HG03196 (cell line): ENCODE measurements around the gene FRS2.

Source experiments
- ATAC-seq: cut with Tn5 transposase; IDR thresholded peaks from one replicate; pipeline ENCODE4 v1.9.1; 2021; ENCODE audit not compliant: unreplicated experiment

The FRS2 gene

GRCh38 chr12:69497308-69498026 lies 27.3 kb downstream of the FRS2 start:
- peak; percentile 94 for ATAC-seq

- no peak for ATAC-seq
Measured at GRCh38 chr12:69500631-69501030, 30.4 kb downstream of the FRS2 start.

DNA sequence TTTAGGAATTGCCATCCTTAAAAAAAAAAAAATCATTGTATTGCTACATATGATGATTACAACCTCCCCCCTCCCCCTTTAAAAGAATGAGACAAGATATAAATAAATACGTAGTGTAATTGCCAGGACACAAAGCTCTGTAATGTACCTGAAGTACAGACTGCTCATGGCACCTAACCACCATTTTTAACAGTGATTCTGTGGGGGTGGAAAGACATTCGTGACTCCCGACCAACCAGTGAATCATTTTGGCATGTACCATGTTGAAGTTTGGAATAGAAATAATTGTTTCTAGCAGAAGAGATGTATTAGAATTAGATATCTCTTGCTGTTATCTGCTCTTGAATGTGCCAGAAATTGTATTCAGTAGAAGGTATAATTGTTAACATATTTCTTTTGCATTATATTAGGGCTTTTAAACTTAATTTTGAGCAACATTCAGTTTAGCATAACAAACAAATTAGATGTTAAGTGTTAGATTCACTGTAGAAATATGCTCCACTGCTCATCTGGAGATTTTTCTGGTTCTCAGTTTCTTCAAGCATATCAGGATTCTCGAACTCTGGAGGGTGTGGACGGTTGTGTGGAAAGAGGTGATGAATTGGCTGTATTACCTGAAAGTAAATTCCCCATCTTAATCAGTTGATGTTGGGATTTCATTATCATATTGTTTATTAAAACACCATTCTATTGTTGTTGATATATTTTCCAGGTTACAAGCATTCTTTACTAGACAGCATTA lies 31.1 kb downstream of the FRS2 start:
- no peak for ATAC-seq

GRCh38 chr12:69502345-69503081 lies 32.3 kb downstream of the FRS2 start:
- ATAC-seq, result no peak

DNA sequence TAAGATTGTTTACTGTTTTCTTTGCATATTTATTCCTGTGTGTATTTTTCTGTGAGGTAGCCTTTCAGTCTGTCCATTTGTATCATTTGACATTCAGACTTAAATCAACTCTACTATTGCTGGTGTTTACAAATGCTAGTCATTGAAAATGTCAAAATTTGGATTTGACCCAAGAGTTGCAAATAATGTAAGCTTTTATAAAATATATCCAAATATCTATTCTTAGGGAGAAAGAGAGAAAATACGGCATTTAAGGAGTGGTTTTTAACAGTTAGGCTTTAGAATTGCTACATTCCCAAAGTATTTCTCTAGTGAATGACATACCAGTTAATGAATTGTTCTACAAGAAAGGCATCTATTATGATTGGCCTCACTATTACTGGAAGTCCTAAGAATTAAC lies 37.9 kb downstream of the FRS2 start:
- ATAC-seq, result no peak

DNA sequence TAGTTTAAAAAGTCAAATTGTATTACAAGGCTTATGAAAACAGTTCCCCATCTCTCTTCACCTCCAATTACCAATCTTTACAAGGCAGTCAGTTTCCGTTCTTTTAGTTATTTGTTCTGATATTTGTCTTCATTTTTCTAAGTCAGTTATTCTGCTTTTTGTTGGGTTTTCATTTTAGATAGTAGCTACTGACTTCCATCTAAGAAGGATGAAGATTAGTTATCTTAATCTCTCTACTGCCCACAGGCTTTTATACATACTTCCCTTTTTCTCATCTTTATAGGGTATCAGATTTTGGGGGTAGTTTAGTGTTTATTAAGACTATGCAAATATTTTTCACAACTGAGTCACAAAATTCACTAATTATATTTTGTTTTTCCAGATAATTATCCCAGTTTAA lies 38.4 kb downstream of the FRS2 start:
- no peak for ATAC-seq

DNA sequence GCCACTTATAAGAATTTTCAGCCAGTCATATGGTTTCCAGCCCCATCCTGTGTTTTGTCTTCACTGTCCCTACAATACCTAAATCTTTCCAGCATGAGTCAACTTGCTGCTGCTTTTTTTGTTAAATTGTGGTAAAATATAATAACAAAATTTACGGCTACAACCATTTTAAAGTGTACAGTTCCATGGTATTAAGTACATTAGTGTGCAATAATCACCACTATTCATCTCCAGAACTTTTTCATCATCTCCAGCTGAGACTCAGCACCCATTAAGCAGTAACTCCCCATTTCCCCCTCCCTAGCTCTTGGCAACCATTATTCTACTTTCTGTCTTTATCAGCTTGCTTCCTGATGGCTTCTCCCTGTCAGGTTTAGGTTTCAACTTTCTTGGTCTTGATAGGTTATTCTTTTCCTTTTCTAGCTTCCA lies 39.1 kb downstream of the FRS2 start:
- no peak for ATAC-seq

GRCh38 chr12:69509904-69510827 lies 40.0 kb downstream of the FRS2 start:
- no peak for ATAC-seq

- no peak for ATAC-seq
Measured at GRCh38 chr12:69511016-69511415, 40.8 kb downstream of the FRS2 start.

DNA sequence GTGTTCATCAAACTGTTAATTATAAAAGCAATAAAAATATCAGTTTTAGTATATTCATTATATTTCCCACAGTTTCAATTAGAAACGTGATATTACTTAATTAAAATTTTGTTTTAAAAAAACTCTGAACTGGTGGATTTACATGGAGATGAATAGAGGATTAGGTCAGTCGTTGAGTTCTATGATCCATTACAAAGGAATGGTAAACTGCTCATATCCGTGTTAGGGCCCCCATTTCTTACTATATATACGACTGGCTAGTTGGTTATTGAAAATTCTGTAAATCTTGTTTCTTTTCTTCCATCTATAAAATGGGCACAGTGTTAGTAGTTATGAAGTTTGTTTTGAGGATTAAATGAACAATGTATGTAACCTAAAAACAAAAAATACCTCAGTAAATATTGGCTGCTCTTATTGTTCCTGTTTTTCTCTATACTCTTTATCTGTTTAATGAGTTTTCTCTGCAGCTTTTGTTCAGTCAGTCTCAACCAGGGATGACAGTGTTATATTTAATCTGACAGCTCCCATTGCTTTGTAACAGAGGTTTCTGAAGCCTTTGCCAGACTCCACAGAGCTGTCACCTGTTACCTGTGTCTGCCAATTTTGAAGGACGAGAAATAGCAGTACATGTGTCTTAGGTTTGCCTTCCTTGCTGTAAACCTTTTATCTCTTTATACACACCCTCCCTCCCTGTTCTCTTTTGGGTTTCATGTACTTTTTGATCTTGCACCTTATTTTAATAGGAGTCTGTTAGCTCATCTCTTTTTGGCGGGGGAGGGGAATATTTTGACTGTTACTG lies 41.5 kb downstream of the FRS2 start:
- no peak for ATAC-seq

DNA sequence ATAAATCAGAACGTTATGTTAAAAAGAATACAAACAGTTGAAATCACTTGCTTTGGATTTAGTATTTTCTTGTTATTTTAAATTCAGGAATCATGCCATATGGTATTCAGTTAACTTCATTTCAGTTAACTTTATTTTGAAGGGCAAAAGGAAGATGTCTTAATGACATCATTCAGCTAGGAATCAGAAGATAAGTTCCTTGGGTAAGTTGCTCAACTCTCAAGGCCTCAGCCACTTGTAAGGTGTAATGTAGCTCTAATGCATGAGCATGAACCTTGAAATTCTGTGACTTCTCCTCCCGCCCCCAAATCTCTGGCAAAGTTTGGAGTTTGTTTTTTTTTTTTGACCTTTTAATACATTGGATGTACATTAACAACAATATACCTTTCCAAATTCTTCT lies 42.6 kb downstream of the FRS2 start:
- ATAC-seq, result no peak

DNA sequence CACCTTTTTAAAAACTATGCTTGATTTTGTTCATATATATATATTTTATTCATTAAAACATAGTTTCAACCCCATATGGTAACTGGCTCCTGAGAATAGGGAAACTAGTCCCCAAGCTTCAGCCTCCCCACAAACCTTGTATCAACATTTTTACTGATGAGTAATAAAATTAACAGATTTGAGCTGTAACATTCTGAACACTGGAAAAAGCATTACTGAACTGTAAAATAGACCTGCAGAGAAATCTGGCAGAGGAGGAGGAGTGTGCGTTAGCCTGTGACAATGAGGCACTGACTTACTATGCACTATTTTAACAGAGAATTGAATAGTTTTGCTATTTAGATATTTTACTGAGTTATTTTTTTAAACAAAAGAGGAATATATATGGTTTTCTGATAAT lies 43.1 kb downstream of the FRS2 start:
- no peak for ATAC-seq

DNA sequence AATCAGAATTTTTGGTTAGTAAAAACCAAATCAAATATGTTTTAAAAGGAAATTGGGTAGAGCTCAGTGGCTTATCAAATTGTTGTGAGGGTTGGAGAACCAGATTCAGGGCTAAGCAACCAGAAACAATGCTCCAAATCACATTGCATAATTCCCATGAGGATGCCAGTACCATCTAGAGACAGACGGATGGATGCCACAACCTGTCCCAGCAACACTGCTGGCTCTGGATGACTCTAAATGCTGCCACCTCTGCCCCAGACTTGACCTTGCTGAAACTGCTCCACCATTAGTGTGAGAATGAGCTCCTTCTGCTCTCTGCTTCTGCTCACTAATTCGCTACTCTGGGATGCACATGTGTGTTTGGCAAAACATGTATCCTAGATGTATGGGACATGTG lies 43.9 kb downstream of the FRS2 start:
- ATAC-seq, result no peak

GRCh38 chr12:69514845-69515244 lies 44.7 kb downstream of the FRS2 start:
- no peak for ATAC-seq

- ATAC-seq, result no peak
Measured at GRCh38 chr12:69515394-69515930, 45.3 kb downstream of the FRS2 start.

DNA sequence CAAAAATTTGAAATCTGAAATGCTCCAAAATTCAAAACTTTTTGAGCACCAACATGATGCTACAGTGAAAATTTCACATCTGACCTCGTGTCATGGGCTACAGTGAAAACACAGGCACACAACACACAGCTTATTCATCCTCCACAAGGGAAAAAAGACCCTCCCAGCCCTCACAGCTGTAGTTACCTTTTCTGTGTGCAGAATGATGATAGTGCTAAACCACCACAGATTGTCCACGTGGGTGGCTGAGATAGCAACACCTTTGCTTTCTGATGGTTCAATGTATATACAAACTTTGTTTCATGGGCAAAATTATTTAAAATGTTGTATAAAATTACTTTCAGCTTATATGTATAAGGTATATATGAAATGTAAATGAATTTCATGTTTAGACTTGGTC lies 46.8 kb downstream of the FRS2 start:
- ATAC-seq, result no peak

DNA sequence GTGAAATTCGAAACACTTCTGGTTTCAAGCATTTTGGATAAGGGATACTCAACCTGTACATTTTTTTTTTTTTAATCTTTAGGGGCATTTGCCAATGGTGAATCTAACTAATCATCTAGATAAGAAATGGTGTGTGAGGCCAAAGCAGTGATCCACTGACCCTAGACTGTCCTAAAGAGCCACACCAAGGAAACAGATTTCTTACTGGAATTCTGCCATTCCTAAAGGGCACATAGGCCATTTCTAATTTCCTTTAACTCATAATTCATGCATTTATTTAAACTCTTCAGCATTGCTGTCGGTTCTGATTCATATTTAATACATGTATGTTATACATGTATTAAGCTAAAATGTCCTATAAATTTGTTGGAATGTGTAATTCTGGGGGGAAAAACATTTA lies 47.2 kb downstream of the FRS2 start:
- no peak for ATAC-seq

GRCh38 chr12:69519871-69520270 lies 49.7 kb downstream of the FRS2 start:
- no peak for ATAC-seq

DNA sequence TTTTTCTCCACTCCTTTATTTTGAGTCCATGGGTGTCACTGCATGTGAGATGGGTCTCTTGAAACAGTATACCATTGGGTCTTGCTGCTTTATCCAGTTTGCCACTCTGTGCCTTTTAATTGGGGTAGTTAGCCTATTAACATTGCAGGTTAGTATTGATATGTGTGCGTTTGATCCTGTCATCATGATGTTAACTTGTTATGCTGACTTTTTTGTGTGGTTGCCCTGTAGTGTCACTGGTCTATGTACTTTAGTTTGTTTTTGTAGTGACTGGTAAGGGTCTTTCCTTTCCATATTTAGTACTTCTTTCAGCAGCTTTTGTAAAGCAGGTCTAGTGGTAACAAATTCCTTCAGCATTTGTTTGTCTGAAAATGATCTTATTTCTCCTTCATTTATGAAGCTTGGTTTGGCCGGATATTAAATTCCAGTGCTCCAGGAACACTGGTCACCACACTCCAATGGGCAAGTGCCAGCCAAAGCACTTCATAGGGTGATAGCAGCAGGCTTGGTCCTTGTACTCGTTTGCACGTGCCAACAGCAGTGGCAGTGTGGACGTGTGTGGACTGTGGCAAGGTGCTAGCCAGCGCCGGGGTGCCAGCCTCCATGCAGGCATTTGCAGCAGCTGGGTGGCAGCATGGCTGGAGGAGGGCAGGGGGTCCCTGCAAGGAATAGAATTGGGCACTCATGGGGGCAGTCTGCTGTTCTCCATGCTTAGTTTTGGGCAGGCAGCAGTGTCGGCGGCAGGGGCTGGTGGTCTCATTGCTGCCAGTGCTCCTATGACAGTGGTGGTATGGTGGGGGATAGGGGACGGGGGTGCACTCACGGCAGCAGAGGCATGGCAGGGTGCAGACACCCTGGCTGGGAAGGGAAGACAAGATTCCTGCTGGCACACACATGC lies 53.5 kb downstream of the FRS2 start:
- ATAC-seq, result no peak
